Limb (tissue), 2 donors: ENCODE data around the gene PHF21A.
A peak's percentile ranks its signal among the peaks of the same experiment; 100 is the strongest.

Experiments used
- DNase-seq, 2 donors: peaks; one replicate each; pipeline ENCODE4 v3.0.0-alpha.2; 2016; ENCODE audit errors: extremely low spot score in 2 of 2

Gene PHF21A

DNA sequence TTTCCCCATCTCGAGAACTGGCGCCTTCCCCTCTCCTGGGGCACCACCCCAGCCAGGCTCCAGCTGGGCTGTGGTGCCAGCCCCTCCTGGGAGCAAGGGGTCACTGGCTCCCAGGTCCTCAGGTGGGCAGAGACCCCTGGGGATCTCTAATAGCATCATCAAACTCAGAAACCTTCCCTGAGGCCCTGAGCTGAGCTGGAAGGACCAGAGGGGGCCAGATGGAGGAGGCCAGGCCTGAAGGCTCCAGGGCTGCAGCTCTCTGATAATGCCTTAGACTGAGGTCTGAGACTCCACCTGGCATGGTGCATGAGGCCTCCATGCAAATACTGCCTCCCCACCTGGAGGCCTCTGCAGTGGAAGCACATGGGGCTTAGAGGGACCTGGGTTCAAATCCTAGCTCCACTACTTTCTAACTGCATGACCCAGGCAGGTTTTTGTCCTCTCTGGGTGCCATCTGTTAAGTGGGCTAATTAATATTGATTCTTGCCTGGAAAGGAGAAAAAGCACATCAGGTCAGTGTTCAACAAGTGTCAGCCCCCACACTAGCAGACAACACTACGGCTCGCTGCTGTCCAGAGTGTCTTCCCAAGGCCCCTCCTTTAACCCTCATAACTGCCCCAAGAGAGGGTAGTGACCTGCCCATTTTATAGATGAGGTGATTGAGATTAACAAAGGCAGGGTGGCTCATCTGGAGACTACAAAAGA is 234.3 kb downstream of the PHF21A start:
- DNase-seq = no peak

DNA sequence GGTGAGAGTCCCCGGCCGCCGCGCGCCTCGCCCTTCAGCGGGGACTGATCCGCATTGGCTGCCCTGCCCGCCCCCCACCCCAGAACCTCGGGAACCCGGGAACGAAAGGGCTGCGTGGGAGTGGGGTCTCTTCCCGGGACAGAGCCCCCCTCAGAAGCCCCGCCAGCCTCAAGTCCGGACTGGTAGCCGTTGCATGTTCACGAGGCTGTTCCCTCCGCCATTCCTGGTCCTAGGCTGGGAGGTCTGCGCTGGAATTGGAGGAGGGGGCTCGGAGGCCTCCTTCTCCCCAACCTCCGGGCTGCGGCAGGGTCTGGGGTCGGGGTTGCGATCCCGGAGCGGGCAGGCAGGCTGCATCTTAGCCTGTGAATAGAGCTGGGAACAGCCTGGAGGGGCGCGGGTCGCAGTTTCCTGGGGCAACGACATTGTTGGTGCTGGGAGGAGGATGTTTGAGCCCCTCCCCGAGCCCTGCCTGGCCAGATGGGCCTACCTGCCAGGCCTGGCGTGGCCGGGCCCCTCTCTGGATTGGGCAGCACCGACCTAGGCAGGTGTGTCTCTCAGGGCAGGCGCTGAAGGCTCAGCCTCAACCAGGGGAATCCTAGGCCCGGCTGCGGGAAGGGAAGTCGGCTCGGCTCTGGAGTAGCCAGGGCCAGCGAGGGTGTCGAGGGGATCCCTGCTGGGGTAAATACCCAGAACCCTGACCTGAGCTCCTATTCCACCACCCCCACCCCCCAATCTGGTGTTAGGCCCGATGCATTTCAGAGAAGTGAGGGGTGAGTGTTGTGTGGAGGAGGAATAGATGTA is 235.1 kb downstream of the PHF21A start:
- DNase-seq = no peak

DNA sequence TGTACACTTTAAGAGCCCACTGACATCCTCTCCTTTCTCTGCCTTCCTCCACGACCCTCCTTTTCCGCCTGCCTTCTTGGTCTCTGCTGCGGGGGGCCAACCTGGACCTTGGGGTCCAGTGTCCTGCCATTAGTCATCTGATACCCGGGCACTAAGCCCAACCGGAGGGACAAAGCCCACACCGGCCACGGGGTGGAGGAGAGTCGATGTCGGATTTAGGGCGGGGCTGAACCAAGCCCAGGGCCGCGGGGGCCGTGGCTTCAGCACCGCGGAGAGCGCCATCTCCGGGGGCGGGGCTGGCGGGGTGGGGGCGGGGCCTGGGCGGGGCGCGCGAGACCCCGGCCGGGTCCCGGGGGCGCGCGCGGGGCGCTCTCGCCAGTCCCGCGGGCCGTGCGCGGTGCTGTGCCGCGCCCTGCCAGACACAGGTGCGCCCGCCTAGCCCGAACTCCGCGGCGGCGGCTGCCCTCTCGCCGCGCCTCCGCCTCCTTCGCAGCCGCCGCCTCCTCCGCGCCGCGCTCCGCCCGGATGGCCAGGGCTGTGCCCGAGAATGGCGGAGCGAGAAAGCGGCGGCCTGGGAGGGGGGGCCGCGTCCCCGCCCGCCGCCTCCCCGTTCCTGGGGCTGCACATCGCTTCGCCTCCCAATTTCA is 235.9 kb downstream of the PHF21A start, which contains the start of gene MAPK8IP1:
TSS of gene MAPK8IP1 (plus strand) at position 378 of the 647 bp plus-strand sequence. CDS start at position 548, 170 bp downstream.
- DNase-seq = peak; percentile 36 to 85

DNA sequence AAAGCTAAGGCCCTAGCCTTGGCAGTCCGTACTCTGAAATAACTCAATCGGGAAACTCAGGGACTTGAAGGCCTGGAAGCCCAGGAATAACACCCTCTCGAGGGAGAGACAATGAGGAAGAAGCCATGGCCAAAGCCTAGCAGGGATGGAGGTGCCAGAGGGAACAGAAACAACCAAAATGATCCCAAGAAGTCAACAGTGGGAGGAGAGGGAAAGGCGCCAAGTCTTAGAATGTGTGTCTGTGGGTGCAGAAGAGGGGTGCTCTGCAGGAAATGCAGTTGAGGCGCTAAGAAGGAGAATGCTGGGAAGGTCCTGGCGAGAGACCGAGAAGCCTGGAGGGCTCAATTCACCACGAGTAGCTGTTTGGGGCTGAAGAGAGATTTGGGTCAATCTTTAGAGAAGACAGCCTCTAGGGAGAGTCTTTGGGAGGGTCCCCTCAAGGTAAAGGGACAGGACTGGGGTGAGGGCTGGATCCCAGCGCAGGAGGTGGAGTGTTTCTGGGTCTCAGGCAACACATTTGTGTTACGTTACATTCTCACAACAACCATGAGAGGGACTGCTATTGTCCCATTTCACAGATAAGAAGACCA is 236.6 kb downstream of the PHF21A start:
- DNase-seq = no peak
